Smooth muscle cell (in vitro differentiated cells): ENCODE results near the gene TSKS. TPM values are rescaled to one million over a fixed set of nuclear protein-coding genes. Genes with fewer than 3 reads are reported as not detected.

ENCODE experiments used
- DNase-seq: peaks from one replicate; lab custom pipeline; 2025; ENCODE audit not compliant: unreplicated experiment; lab: John Stamatoyannopoulos, UW
- H2AFZ ChIP-seq: fragments of 200-600 bp; sonication (generic); 2 replicates; pipeline ENCODE4 v1.6.0; 2016; ENCODE audit warnings: antibody characterized with exemption, low read depth, mild to moderate bottlenecking
- H3F3A ChIP-seq: fragments of 200-600 bp; sonication (generic); 2 replicates; pipeline ENCODE4 v1.6.0; 2017; ENCODE audit warnings: antibody characterized with exemption, low read depth
- H3K27ac ChIP-seq: fragments of 200-600 bp; sonication (generic); 2 replicates; pipeline ENCODE4 v1.5.1; 2016; ENCODE audit warnings: low read depth, mild to moderate bottlenecking
- H3K27me3 ChIP-seq: fragments of 200-600 bp; sonication (generic); 2 replicates; pipeline ENCODE4 v1.6.1; 2016; ENCODE audit warnings: low read depth, mild to moderate bottlenecking
- H3K36me3 ChIP-seq: fragments of 200-600 bp; sonication (generic); 2 replicates; pipeline ENCODE4 v1.5.1; 2016; ENCODE audit warnings: low read depth
- H3K4me1 ChIP-seq: fragments of 200-600 bp; sonication (generic); 2 replicates; pipeline ENCODE4 v1.5.1; 2016; ENCODE audit warnings: low read depth
- H3K4me2 ChIP-seq: fragments of 200-600 bp; sonication (generic); 2 replicates; pipeline ENCODE4 v1.6.0; 2016; ENCODE audit warnings: mild to moderate bottlenecking
- H3K4me3 ChIP-seq: fragments of 200-600 bp; sonication (generic); 2 replicates; pipeline ENCODE4 v1.5.1; 2016; ENCODE audit warnings: mild to moderate bottlenecking
- H3K79me2 ChIP-seq: fragments of 200-600 bp; sonication (generic); 2 replicates; pipeline ENCODE4 v1.6.0; 2016; ENCODE audit warnings: low read depth, mild to moderate bottlenecking
- H3K9ac ChIP-seq: fragments of 200-600 bp; sonication (generic); 2 replicates; pipeline ENCODE4 v1.6.0; 2016; ENCODE audit warnings: low read depth
- H3K9me3 ChIP-seq: fragments of 200-600 bp; sonication (generic); replicated peaks from 2 replicates; pipeline ENCODE4 v1.5.1; 2016; ENCODE audit warnings: low read depth
- H4K20me1 ChIP-seq: fragments of 200-600 bp; sonication (generic); 2 replicates; pipeline ENCODE4 v1.6.0; 2016; ENCODE audit warnings: low read depth
- WGBS: methylation state at CpG from one replicate; pipeline ENCODE4 v1.1.7; 2016; ENCODE audit warnings: low lambda C conversion rate; 5-methylcytosine and 5-hydroxymethylcytosine counted together
- microRNA-seq: library from miRNA; unstranded; fragments of <30 nt; microRNA quantifications from one replicate; pipeline ENCODE4, GENCODE V29; 2016; ENCODE audit warnings: borderline number of aligned reads
- polyA plus RNA-seq: library from polyadenylated mRNA; unstranded; fragments of >200 nt; fragmentation: Nextera tagmentation; extraction: Ambion mirVana; gene quantifications from 2 replicates; pipeline ENCODE4 v1.2.1, GENCODE V29; 2016
- small RNA-seq: library from RNA; depleted of rRNA; stranded (forward); fragments of <200 nt; gene quantifications from one replicate; pipeline ENCODE3, GENCODE V24; 2014
- total RNA-seq: library from RNA; depleted of rRNA; stranded (reverse); fragments of >200 nt; gene quantifications from 2 replicates; pipeline ENCODE4 v1.2.3, GENCODE V29; 2014
- TF ChIP-seq, protein P1 (sequence below): fragments of 200-600 bp; sonication (generic); IDR thresholded peaks from 2 replicates; pipeline ENCODE4 v1.5.1; 2017; ENCODE audit warnings: borderline replicate concordance, mild to moderate bottlenecking, antibody characterized with exemption; ENCODE audit not compliant: insufficient read depth, poor library complexity, severe bottlenecking

The TSKS gene
- total and polyA plus RNA-seq, 2 experiments from 2014 or later: not detected

GRCh38 chr19:49691243-49692146 is 71.6 kb downstream of the TSKS start:
- Histone ChIP-seq H3K27me3 (no peaks in the 10 kb centered on the region), H3K27ac (no peak overlapping the region), H3K4me2 (peak overlapping the region; percentile 92), H3K4me1 (no peaks in the 10 kb centered on the region), H3K9ac (no peak overlapping the region), H3K9me3 (no peaks in the 10 kb centered on the region), H3K79me2 (no peaks in the 10 kb centered on the region), H3K36me3 (no peaks in the 10 kb centered on the region), H4K20me1 (peaks cover 13% of the 10 kb centered on the region), H3F3A (no peaks in the 10 kb centered on the region), H3K4me3 (peak overlapping the region; percentile 55), H2AFZ (peak overlapping the region; percentile 45)
- peak; percentile 29 for DNase-seq
- TF ChIP-seq, protein P1, sequence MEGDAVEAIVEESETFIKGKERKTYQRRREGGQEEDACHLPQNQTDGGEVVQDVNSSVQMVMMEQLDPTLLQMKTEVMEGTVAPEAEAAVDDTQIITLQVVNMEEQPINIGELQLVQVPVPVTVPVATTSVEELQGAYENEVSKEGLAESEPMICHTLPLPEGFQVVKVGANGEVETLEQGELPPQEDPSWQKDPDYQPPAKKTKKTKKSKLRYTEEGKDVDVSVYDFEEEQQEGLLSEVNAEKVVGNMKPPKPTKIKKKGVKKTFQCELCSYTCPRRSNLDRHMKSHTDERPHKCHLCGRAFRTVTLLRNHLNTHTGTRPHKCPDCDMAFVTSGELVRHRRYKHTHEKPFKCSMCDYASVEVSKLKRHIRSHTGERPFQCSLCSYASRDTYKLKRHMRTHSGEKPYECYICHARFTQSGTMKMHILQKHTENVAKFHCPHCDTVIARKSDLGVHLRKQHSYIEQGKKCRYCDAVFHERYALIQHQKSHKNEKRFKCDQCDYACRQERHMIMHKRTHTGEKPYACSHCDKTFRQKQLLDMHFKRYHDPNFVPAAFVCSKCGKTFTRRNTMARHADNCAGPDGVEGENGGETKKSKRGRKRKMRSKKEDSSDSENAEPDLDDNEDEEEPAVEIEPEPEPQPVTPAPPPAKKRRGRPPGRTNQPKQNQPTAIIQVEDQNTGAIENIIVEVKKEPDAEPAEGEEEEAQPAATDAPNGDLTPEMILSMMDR: no peak
- WGBS: 11% methylated on average over 39 of the region's 39 CpGs

DNA sequence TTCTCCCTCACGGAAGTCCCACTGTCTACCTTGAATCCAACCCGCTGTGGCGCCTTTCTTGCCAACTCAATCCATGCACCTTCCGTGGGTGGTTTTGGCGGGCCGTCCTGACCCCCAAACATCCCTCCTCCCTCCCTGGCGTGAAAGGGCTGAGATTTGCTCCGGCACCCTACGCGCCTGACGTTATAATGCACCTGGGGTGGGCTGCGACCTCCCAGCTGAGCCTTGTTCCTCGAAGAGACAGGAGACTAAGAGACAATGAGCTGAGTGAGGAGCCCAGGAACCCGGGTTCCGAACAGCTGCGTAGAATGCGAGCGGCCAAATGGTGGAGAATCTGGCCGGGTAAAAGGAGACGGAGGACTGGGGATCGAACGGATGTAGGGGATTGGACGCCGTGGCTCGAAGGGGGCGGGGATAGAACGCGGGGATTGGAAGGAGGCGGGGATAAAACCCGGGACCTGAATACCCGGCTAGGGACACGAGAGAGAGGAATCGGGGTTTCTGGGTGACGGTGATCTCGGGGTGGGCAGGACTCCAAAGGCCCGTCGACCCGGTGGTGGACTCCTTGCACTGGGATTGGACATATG is 72.4 kb downstream of the TSKS start, which contains the start of gene CPT1C:
TSS of gene CPT1C (plus strand) at position 461 of the 587 bp plus-strand sequence. CDS start 1,137 bp downstream, outside the sequence.
- WGBS: 1% methylated on average over 38 of the region's 38 CpGs
- peaks cover 13% of the 10 kb centered on the region for H4K20me1 ChIP-seq
- TF ChIP-seq, protein P1: no peak
- peak within 1 kb of the TSS; percentile 10 for H3K9ac ChIP-seq
- no peaks in the 10 kb centered on the region for H3K4me1 ChIP-seq
- no peaks in the 10 kb centered on the region for H3K27me3 ChIP-seq
- peak within 1 kb of the TSS; percentile 55 for H3K4me3 ChIP-seq
- no peaks in the 10 kb centered on the region for H3K79me2 ChIP-seq
- no peak within 1 kb of the TSS for H3K27ac ChIP-seq
- no peaks in the 10 kb centered on the region for H3K36me3 ChIP-seq
- H3F3A ChIP-seq: no peaks in the 10 kb centered on the region
- peak within 1 kb of the TSS; percentile 52 for H2AFZ ChIP-seq
- H3K9me3 ChIP-seq: no peaks in the 10 kb centered on the region
- peak; percentile 29 for DNase-seq
- peak within 1 kb of the TSS; percentile 92 for H3K4me2 ChIP-seq

DNA sequence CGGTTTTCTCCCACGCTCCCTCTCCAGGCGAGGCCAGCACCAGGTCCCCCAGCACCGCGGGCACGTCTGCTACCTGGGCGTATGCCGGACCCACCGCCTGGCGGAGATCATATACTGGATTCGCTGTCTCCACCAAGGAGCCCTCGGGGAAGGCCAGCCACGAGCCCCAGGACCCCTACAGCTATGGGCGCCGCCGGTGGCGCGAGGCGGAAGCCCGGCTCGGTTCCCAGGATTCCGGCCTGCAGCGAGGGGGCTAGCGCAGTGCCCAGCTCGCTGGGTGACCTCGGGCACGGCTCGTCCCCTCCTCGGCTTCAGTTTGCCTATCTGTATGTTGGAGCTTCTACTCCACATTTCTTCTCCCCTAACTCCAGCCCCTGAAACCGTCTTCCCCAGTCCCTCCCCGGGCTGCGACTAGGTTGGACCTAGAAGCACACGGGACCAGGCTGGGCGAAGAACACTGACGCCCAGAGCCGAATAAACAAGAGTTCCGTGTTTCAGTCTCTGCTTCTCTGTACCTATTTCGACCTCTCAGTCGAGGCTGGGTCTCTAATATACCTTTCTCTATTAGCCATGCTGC is 72.9 kb downstream of the TSKS start:
- H3K79me2 ChIP-seq: no peaks in the 10 kb centered on the region
- TF ChIP-seq, protein P1: no peak
- whole genome bisulfite sequencing: 11% methylated on average over 39 of the region's 39 CpGs
- no peak overlapping the region for H3K27ac ChIP-seq
- H3K9ac ChIP-seq: peak overlapping the region; percentile 10
- no peaks in the 10 kb centered on the region for H3K4me1 ChIP-seq
- H2AFZ ChIP-seq: peak overlapping the region; percentile 52
- peak overlapping the region; percentile 92 for H3K4me2 ChIP-seq
- no peaks in the 10 kb centered on the region for H3F3A ChIP-seq
- H3K9me3 ChIP-seq: no peaks in the 10 kb centered on the region
- H3K36me3 ChIP-seq: no peaks in the 10 kb centered on the region
- peak overlapping the region; percentile 55 for H3K4me3 ChIP-seq
- peaks cover 19% of the 10 kb centered on the region for H4K20me1 ChIP-seq
- DNase-seq: no peak
- H3K27me3 ChIP-seq: no peaks in the 10 kb centered on the region

Small RNAs within 50 kb of the gene (microRNA-seq; reads per million reads assigned to microRNA genes)
- not detected for gene MIR6799

Small RNAs within 50 kb of the gene (small RNA-seq; reads per million reads assigned to genes)
- gene MIR6799 (0.08 reads per million), gene RNU6-841P (not detected)

Other genes with a start within 250 kb of the TSKS start
- 248 and 311 TPM in 2 replicates for gene RCN3, start 235.3 kb downstream of the TSKS start, total RNA-seq
- gene RCN3, start 235.3 kb downstream of the TSKS start, polyA plus RNA-seq: 773 and 1,078 TPM in 2 replicates
- 45.0 and 55.5 TPM in 2 replicates for gene NOSIP, start 182.8 kb downstream of the TSKS start, total RNA-seq
- 95.7 and 134 TPM in 2 replicates for gene NOSIP, start 182.8 kb downstream of the TSKS start, polyA plus RNA-seq
- gene PRRG2, start 182.0 kb downstream of the TSKS start, total RNA-seq: 13.5 TPM in 1 of 2 replicates, not detected in the other
- gene PRRG2, start 182.0 kb downstream of the TSKS start, polyA plus RNA-seq: 0.24 and 1.0 TPM in 2 replicates
- 2.9 and 4.5 TPM in 2 replicates for gene PRR12, start 172.1 kb downstream of the TSKS start, total RNA-seq
- gene PRR12, start 172.1 kb downstream of the TSKS start, polyA plus RNA-seq: 1.7 and 3.2 TPM in 2 replicates
- 82.3 and 86.5 TPM in 2 replicates for gene RRAS, start 123.2 kb downstream of the TSKS start, total RNA-seq
- gene RRAS, start 123.2 kb downstream of the TSKS start, polyA plus RNA-seq: 224 and 248 TPM in 2 replicates
- gene SCAF1, start 121.1 kb downstream of the TSKS start, total RNA-seq: 7.9 and 10.2 TPM in 2 replicates
- gene SCAF1, start 121.1 kb downstream of the TSKS start, polyA plus RNA-seq: 12.1 and 15.9 TPM in 2 replicates
- 35.1 and 38.2 TPM in 2 replicates for gene IRF3, start 97.4 kb downstream of the TSKS start, total RNA-seq
- 45.9 and 64.1 TPM in 2 replicates for gene IRF3, start 97.4 kb downstream of the TSKS start, polyA plus RNA-seq
- 3.2 and 10.8 TPM in 2 replicates for gene BCL2L12, start 97.4 kb downstream of the TSKS start, total RNA-seq
- 34.0 and 44.1 TPM in 2 replicates for gene BCL2L12, start 97.4 kb downstream of the TSKS start, polyA plus RNA-seq
- 147 and 174 TPM in 2 replicates for gene PRMT1, start 86.0 kb downstream of the TSKS start, total RNA-seq
- 170 and 175 TPM in 2 replicates for gene PRMT1, start 86.0 kb downstream of the TSKS start, polyA plus RNA-seq
- gene ADM5, start 73.7 kb downstream of the TSKS start, total RNA-seq: 1.6 and 3.6 TPM in 2 replicates
- 1.7 and 3.1 TPM in 2 replicates for gene ADM5, start 73.7 kb downstream of the TSKS start, polyA plus RNA-seq
- gene CPT1C, start 72.2 kb downstream of the TSKS start, total RNA-seq: 7.6 and 19.7 TPM in 2 replicates
- 20.0 and 21.0 TPM in 2 replicates for gene CPT1C, start 72.2 kb downstream of the TSKS start, polyA plus RNA-seq
- gene AP2A1, start 3.7 kb upstream of the TSKS start, total RNA-seq: 55.8 and 57.7 TPM in 2 replicates
- 57.8 and 65.2 TPM in 2 replicates for gene AP2A1, start 3.7 kb upstream of the TSKS start, polyA plus RNA-seq
- gene FUZ, start 50.0 kb upstream of the TSKS start, total RNA-seq: 6.9 and 16.2 TPM in 2 replicates
- 18.3 and 19.8 TPM in 2 replicates for gene FUZ, start 50.0 kb upstream of the TSKS start, polyA plus RNA-seq
- 16.9 and 20.4 TPM in 2 replicates for gene MED25, start 55.0 kb upstream of the TSKS start, total RNA-seq
- 34.1 and 36.4 TPM in 2 replicates for gene MED25, start 55.0 kb upstream of the TSKS start, polyA plus RNA-seq
- gene PTOV1, start 87.9 kb upstream of the TSKS start, total RNA-seq: 49.0 and 81.0 TPM in 2 replicates
- 256 and 266 TPM in 2 replicates for gene PTOV1, start 87.9 kb upstream of the TSKS start, polyA plus RNA-seq
- 15.3 and 19.4 TPM in 2 replicates for gene PNKP, start 104.3 kb upstream of the TSKS start, total RNA-seq
- 42.4 and 53.6 TPM in 2 replicates for gene PNKP, start 104.3 kb upstream of the TSKS start, polyA plus RNA-seq
- 10.4 and 15.8 TPM in 2 replicates for gene AKT1S1, start 114.0 kb upstream of the TSKS start, total RNA-seq
- 60.2 and 72.2 TPM in 2 replicates for gene AKT1S1, start 114.0 kb upstream of the TSKS start, polyA plus RNA-seq
- 7.1 and 9.2 TPM in 2 replicates for gene TBC1D17, start 114.4 kb upstream of the TSKS start, total RNA-seq
- gene TBC1D17, start 114.4 kb upstream of the TSKS start, polyA plus RNA-seq: 41.8 and 45.7 TPM in 2 replicates
- gene IL4I1, start 133.6 kb upstream of the TSKS start, total RNA-seq: 0.13 TPM in 1 of 2 replicates, not detected in the other
- gene IL4I1, start 133.6 kb upstream of the TSKS start, polyA plus RNA-seq: 0.54 and 1.3 TPM in 2 replicates
- 4.2 and 5.0 TPM in 2 replicates for gene ATF5, start 165.9 kb upstream of the TSKS start, total RNA-seq
- gene ATF5, start 165.9 kb upstream of the TSKS start, polyA plus RNA-seq: 10.1 and 14.1 TPM in 2 replicates
- gene NUP62, start 166.2 kb upstream of the TSKS start, total RNA-seq: 17.6 and 24.2 TPM in 2 replicates
- 29.5 and 34.2 TPM in 2 replicates for gene NUP62, start 166.2 kb upstream of the TSKS start, polyA plus RNA-seq
- not detected in 2 replicates for gene SIGLEC11, start 197.9 kb upstream of the TSKS start, total RNA-seq
- gene SIGLEC11, start 197.9 kb upstream of the TSKS start, polyA plus RNA-seq: not detected in 2 replicates